PFSK-1 (cell line): ENCODE results near the gene GALNT18.
A peak's percentile ranks its signal among the peaks of the same experiment; 100 is the strongest.

Experiments
- FOXP2 ChIP-seq: optimal IDR thresholded peaks from 2 replicates; pipeline ENCODE3; 2011; ENCODE audit warnings: borderline replicate concordance, control low read depth, inconsistent platforms; ENCODE audit not compliant: insufficient read depth; ENCODE audit errors: extremely low read length, extremely low read depth
- POLR2AphosphoS5 ChIP-seq: IDR thresholded peaks from 2 replicates; pipeline ENCODE4 v1.6.1; 2012; ENCODE audit warnings: low read depth, mild to moderate bottlenecking, control low read depth, low read length, moderate library complexity
- SIN3A ChIP-seq: IDR thresholded peaks from 2 replicates; pipeline ENCODE4 v1.6.1; 2012; ENCODE audit warnings: mild to moderate bottlenecking, low read length, moderate library complexity, borderline replicate concordance; ENCODE audit not compliant: insufficient read depth
- TAF1 ChIP-seq: IDR thresholded peaks from 2 replicates; pipeline ENCODE4 v1.6.1; 2012; ENCODE audit warnings: low read length, control low read depth, borderline replicate concordance; ENCODE audit not compliant: insufficient read depth
- TF ChIP-seq, protein P1 (sequence below), 2 experiments: IDR thresholded peaks; 2 replicates each; pipeline versions ENCODE4 v1.6.1 to v1.8.0; 2011 to 2012; ENCODE audit warnings: low read depth in 2 of 2, low read length in 2 of 2, control low read depth in 1 of 2, inconsistent platforms in 1 of 2, mild to moderate bottlenecking in 1 of 2, moderate library complexity in 1 of 2; ENCODE audit not compliant: insufficient read depth in 1 of 2

The GALNT18 gene

DNA sequence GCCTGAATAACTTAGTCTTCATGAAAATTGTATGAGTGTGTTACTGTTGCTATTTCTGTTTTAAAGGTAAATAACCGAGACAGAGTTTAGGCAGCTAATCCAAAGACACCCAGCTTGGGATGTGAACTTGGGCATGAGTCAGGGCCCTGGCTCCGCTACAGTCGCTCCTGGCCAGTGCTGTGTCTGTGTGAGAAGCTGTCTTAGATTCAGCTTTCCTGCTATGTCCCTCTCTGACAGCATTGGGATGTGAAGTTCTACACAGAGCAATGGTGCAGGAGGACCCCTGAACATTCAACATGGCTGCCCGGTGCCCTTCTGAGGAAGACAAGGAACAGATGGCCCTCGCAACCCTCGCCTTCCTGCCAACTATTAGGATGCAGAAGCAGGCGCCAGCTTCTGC is 49.4 kb downstream of the GALNT18 start:
- TF ChIP-seq POLR2AphosphoS5: no peak
- no peak for TF ChIP-seq TAF1
- TF ChIP-seq SIN3A: no peak
- TF ChIP-seq, protein P1, sequence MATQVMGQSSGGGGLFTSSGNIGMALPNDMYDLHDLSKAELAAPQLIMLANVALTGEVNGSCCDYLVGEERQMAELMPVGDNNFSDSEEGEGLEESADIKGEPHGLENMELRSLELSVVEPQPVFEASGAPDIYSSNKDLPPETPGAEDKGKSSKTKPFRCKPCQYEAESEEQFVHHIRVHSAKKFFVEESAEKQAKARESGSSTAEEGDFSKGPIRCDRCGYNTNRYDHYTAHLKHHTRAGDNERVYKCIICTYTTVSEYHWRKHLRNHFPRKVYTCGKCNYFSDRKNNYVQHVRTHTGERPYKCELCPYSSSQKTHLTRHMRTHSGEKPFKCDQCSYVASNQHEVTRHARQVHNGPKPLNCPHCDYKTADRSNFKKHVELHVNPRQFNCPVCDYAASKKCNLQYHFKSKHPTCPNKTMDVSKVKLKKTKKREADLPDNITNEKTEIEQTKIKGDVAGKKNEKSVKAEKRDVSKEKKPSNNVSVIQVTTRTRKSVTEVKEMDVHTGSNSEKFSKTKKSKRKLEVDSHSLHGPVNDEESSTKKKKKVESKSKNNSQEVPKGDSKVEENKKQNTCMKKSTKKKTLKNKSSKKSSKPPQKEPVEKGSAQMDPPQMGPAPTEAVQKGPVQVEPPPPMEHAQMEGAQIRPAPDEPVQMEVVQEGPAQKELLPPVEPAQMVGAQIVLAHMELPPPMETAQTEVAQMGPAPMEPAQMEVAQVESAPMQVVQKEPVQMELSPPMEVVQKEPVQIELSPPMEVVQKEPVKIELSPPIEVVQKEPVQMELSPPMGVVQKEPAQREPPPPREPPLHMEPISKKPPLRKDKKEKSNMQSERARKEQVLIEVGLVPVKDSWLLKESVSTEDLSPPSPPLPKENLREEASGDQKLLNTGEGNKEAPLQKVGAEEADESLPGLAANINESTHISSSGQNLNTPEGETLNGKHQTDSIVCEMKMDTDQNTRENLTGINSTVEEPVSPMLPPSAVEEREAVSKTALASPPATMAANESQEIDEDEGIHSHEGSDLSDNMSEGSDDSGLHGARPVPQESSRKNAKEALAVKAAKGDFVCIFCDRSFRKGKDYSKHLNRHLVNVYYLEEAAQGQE (IDR thresholded peaks at IDR 0.05; ENCODE audit: insufficient read depth in 1 of 2, low read depth in 2 of 2, low read length in 2 of 2): no peak
- no peak for TF ChIP-seq FOXP2

DNA sequence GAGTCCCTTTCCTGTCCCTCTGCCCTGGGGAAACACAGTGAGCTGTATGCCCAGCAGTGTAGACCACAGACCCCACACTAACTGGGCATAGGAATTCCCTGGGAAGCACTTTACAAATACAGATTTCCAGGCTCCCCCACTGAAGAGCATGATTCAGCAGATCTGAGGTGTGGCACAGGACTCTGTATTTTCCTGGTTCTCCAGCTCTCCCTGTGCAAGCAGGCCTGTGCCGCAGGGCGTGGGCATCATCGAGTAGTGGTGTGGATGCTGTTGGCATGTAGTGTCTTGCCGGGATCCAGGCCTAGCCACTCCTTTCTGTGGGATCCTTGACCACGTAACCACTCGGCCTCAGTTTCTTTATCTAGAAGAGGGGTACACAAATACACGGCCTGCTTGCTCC is 49.9 kb downstream of the GALNT18 start:
- TF ChIP-seq TAF1 (no peak), POLR2AphosphoS5 (no peak), FOXP2 (no peak), SIN3A (no peak)
- TF ChIP-seq, protein P1 (IDR thresholded peaks at IDR 0.05; ENCODE audit: insufficient read depth in 1 of 2, low read depth in 2 of 2, low read length in 2 of 2): no peak

DNA sequence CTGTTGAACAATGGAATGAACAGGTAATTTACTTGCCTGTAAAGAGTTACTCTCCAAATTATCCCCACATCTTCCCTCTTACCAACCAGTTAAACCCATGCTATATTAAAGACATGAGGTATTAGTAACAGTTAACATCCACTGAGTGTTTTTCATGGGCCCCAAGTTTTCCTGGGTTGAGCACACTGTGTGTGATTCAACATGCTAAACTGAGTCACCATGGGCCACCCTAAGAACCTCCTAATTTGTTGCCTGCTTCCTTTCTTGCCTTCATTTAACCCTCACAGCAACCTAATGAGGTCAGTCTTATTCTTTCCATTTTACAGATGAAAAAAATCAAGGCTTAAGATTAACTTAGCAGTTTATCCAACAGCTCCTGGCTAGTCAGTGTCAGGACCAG is 51.0 kb downstream of the GALNT18 start:
- TF ChIP-seq POLR2AphosphoS5: no peak
- TF ChIP-seq TAF1: no peak
- TF ChIP-seq, protein P1 (IDR thresholded peaks at IDR 0.05; ENCODE audit: insufficient read depth in 1 of 2, low read depth in 2 of 2, low read length in 2 of 2): no peak
- no peak for TF ChIP-seq FOXP2
- TF ChIP-seq SIN3A: no peak

DNA sequence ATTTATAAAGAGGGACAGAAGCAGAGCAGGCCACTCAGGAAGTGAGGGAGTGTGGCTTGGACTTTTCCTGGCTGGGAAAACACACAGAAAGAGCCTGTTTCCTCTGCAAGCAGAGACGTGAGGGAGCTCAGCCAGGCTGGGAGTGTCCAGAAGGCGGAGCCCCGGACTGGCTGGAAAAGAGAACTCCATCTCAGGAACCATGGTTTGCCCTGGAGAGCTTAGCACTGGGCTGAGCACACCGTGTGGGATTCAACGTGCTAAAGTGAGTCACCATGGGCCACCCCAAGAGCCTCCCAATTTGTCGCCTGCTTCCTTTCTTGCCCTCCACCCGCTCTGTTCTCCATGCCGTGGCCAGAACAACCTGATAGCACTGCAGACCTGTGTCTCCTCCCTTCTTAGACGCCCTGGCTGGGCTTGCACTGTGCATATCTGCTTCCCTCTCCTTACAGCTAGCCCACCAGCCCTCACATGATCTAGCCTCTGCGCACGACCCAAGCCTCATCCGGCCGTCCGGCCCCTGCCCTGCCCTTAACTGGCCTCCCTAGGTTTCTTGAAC is 51.8 kb downstream of the GALNT18 start:
- TF ChIP-seq POLR2AphosphoS5 (peak; percentile 74; the same call in 1 of the 2 replicates), FOXP2 (no peak), SIN3A (no peak; the same call in 1 of the 2 replicates), TAF1 (0 out of 2 replicates have a peak, but pooled peaks have one; percentile 42)
- TF ChIP-seq, protein P1 (IDR thresholded peaks at IDR 0.05; ENCODE audit: insufficient read depth in 1 of 2, low read depth in 2 of 2, low read length in 2 of 2): peak in 1 of 2 experiments; percentile 46; a peak in 1 of 4 replicates
